ENCODE results near the gene INPP5F.

- TF ChIP-seq, protein P1, sequence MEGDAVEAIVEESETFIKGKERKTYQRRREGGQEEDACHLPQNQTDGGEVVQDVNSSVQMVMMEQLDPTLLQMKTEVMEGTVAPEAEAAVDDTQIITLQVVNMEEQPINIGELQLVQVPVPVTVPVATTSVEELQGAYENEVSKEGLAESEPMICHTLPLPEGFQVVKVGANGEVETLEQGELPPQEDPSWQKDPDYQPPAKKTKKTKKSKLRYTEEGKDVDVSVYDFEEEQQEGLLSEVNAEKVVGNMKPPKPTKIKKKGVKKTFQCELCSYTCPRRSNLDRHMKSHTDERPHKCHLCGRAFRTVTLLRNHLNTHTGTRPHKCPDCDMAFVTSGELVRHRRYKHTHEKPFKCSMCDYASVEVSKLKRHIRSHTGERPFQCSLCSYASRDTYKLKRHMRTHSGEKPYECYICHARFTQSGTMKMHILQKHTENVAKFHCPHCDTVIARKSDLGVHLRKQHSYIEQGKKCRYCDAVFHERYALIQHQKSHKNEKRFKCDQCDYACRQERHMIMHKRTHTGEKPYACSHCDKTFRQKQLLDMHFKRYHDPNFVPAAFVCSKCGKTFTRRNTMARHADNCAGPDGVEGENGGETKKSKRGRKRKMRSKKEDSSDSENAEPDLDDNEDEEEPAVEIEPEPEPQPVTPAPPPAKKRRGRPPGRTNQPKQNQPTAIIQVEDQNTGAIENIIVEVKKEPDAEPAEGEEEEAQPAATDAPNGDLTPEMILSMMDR (conservative IDR thresholded peaks at IDR 0.05 in 1 of 2, IDR thresholded peaks at IDR 0.05 in 1 of 2; ENCODE audit: low read depth in 1 of 2, low read length in 2 of 2): no peak
- TF ChIP-seq EZH2 (IDR thresholded peaks at IDR 0.05; ENCODE audit: low read length, missing control alignments): no peak
Measured at GRCh38 chr10:119784340-119785067, 58.7 kb downstream of the INPP5F start.
